GM21381 (cell line): ENCODE data around the gene KSR1.
A peak's percentile ranks its signal among the peaks of the same experiment; 100 is the strongest.

Experiments
- ATAC-seq: cut with Tn5 transposase; IDR thresholded peaks from one replicate; pipeline ENCODE4 v1.9.1; 2021; ENCODE audit warnings: mild to moderate bottlenecking, moderate library complexity; ENCODE audit not compliant: unreplicated experiment

The KSR1 gene

DNA sequence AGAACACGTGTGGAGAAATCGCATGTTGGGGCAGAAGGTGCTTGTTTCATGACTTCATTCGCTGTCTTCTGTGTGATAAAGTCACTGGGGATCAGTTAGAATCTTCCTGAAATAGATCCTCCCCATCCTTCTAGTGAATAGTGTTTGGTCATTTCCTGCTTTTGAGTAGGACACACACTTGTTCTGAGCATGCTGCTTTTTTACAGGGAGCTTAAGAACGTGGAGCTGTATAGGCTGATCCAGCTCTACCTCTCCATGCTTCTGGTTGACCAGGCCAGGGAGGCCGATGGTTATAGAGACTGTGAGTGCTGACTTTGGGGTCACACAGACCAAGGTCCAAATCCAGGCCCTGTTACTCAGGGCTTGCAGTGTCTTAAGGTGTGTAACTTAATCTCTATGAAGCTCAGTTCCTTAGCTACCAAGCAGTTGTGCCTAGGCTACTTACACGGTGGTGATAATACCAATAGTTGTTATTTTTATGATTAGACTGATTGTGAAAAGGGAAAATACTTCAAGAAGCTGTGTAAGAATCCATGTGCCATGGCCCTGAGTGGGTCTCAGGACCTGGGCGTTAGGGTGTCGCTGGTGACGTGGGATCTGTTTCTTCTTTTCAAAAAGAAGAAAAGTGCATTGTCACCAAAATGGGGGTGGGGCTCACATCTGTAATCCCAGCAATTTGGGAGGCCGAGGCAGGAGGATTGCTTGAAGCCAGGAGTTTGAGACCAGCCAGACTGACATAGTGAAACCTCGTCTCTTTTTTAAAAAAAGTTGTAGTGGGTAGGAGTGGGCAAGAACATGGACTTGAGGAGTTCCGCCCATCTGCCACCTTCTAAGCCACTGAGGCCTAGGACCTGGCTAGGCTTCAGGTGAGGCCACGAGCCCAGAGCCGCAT lies 110.7 kb downstream of the KSR1 start:
- ATAC-seq: no peak

DNA sequence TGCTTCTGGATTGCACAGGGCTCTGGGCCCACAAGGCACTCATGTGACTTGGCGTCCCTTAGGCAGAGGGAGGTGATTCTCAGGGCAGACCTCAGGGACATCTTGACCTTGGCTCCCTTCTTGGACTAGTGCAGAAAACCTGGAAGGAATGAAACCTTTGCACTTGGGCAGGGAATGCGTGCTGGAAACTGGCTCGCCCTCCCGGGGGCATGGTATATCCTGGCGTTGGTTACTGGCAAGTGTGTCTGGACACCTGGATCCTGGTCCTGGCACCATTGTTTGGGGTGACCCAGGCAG lies 111.3 kb downstream of the KSR1 start:
- no peak for ATAC-seq

DNA sequence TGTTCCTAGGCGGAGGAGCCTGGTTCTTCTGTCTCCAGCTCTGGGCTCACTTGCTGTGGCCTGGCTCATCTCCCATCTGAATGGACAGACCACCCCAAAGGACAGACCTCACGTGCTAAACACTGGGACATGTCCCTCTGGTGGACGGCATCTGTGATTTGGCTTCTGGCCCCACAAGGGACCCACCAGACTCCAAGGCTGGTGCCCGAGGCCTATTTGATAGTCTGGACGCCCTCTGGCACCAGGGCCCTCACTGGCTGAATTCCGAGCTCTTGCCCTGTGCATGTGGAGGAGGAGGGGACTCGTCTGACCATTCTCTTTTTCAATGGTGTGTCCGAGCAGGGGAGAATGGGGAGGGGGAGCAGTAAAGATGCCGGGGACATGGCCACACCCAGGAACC lies 112.0 kb downstream of the KSR1 start:
- no peak for ATAC-seq

DNA sequence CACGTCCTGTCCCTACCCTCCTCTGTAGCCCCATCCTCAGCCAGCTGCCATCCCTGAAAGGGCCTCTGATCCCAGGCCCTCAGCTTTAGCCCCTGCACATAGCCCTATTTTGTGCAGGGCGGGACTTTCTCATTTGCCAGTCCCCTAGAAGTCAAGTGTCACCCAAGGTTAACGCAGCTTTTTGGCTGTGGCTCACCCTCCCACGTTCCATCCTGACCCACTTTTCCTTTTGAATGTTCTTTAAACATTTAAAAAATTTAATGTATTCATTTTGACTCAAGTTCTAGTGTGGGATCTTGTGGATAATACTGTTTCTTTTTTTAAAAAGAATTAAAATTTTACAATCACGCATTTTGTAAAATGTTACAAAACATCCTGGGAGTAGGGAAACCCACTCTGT lies 112.6 kb downstream of the KSR1 start:
- no peak for ATAC-seq

DNA sequence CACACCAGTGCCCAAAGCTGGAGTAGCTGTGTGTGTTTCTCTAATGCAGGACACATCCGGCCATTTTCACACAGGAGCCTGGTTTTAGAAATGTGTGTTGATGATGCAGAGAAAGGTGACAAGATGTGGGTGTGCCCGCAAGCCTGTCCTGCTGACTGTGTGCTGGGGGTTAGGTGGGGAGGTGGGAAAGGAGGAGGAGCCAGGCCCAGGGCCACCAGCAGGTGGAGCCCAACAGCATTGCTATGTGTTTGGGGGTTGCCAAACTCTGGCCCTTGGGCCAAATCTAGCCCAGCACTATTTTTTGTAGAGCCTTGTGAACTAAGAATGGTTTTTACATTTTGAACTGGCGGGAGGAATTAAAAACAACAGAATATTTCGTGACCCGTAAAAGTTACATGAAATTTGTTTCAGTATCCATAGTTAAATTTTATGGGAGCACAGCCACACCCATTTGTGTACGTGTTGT lies 113.0 kb downstream of the KSR1 start:
- peak; percentile 54 for ATAC-seq

DNA sequence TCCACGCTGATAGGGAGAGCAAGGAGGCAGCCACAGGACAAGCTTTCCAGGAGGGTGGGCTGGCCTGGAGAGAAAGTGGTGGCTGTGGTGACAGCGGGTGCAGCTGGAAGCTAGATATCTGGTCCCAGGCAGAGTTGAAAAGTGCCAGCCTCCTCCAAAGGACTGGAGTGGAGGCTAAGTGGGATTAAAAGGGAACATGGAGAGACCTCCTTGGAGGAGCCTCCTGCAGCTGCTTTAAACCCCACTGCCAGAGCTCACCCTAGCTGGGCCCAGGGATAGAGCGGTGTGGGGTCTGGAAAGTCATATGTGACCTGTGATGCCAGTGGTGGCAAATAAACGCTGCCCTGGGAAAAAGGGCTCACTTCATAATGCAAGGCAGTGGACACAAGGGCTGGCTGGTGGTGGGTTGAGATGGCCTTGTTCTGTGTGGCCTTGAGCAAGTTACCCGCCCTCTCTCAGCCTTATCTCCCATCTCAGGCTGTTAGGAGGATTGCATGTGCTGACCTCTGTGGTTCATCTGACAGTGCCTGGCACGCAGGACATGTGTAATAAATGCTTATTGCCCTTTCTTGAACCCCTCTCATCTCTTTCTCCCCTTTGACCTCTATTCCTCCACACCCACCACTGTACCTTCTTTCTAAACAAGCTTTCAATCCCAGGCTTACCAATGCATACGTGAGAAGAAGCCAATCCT lies 113.8 kb downstream of the KSR1 start:
- ATAC-seq: no peak

DNA sequence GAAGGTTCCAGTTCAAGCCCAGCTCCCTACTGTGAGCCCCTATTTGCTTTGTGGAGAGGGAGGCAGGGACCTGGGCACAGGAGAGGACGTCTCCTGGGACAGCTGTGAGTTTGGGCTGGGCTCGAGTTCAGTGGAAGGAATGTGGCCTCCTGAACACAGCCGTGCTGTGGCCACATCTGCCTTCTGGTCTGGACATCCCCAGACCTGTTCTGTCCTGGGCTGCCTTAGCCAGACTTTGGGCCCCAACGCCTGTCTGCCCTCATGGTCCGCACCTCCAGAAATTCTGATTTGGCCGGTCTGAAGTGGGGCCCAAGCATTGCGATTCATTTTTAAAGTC lies 114.3 kb downstream of the KSR1 start:
- no peak for ATAC-seq

DNA sequence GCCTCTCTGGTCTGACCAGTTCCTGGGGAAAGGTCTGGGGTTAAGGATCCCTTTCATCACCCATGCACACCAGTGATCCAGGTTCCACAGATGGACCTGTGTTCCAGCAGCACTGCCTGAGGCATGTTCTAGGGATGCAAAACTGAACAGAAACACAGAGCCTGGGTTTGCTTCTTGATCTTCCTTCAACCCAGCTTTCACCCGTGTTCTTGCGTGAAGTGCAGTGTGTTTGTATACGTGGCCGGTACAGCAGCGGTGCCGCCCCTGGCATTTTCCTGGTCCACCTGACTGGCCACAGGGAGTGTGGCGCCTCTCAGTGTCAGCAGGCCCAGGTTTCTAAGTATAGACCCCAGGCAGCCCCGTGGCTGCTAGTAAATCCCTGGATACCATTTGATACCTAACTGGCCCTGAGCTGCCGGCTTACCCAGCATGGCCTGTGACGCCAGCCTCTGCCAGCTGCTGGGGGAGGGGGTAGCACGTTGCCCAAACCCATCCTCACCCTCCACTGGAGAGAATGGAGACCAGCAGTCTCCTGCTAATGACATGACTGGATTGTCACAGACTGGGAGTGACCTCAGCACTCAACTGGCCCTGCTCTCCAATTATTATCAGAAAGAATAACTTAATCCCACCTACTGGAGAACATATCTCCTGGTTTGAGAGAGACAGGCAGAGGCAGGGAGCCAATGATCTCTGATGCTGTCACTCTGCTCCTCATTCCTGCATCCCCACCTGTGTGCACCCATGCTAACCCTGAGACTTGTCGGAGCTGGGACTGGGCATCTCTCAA lies 115.5 kb downstream of the KSR1 start:
- ATAC-seq: no peak

DNA sequence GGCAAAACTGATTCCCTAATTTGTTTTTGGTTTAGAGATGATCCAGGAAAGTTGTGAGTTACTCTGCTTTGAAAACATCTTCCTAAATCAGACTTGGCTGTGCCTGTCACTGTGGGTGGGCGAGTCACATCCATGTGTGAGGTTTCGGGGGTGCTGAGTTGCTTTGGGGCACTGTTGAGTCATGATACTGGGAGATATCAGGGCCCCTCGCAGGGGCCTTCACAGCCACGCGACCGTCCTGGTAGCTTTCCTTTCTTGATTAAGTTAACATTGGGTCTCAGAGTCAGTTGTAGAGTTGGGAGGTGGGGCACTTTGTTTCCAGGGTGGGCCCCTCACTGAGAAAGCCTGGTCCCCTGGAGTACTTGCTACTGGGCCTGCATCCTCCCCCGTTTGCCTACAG lies 116.4 kb downstream of the KSR1 start:
- ATAC-seq: no peak

DNA sequence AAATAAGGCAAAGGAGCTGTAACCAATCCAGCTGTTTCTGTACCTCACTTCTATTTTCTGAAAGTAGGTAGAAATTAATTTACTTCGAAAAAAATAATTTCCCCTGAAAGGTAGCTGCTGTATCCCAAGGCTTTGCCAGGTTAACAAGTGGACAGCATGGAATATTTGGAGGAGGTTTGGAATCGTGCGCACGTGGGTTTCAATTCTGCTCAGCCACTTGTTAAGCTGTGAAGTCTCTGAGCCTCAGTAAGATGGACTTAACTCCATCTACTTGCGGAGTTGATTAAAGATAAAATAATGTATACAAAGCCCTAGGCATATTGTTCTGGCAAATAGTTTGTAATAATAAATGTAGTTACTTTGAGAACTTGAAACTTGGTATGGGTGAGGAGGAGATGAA lies 117.3 kb downstream of the KSR1 start:
- ATAC-seq: no peak

DNA sequence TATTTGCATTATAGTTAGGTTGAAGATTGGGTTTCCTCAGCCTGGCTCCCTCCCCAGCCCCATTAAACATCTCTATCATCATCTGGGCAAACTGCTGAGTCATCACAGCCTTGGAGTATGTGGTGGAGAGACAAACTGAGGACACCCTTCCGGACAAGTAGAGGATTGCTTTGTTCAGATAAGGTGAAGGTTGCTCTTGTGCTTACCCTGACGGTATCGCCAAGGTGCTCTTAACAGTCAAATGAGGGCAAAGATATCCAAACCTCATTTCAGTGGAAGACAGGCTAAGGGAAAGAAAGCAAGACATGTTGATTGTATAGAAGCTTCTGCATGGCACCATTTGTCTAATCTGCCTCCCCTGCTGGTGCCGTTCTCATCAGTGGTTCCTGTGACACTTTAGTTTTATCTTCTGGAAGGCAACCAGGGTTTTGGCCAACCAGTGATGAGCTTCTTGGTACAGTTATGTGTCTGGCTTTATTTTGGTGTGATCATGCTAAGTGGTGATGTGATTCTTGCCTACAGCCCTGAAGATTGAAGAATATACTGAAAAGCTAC lies 117.8 kb downstream of the KSR1 start:
- ATAC-seq: no peak

DNA sequence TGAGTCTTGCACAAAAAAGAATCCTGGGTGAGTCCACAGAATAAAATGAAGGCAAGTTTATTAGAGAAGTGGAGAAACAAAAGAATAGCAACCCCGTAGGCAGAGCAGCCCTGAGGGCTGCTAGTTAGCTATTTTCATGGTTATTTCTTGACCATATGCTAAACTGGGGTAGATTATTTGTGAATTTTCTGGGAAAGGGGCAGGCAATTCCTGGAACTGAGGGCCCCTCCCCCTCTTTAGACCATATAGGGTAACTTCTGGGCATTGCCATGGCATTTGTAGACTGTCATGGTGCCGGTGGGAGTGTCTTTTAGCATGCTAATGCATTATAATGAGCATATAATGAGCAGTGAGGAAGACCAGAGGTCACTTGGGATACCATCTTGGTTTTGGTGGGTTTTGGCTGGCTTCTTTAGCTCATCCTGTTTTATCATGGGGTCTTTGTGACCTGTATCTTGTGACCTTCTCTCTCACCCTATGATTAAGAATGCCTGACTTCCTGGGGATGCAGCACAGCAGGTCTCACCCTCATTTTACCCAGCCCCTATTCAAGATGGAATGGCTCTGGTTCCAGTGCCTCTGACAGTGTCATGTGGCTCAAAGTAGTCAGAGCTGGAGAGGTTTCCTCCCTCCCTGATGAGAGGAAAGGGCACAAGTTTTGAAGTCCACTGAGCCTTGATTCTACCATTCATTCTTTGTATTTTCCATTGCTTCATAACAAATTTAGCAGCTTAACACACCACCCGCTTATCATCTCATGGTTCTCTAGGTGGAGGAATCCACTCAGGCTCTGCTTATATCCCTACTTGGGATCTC lies 119.1 kb downstream of the KSR1 start:
- no peak for ATAC-seq

DNA sequence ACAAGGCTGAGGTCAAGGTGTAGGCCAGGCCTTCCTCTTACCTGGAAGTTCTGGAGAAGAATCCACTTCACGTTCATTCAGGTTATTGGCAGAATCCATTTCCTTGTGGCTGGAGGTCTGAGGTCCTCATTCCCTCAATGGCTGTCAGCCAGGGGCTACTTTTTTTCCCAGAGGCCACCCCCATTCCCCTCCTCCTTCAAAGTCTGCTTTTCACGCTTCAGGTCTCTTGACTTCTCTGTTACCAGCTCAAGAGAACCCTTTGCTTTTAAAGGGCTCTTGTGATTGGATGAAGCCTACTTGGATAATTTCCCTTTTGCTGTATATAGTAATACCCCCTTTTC lies 119.6 kb downstream of the KSR1 start:
- no peak for ATAC-seq

DNA sequence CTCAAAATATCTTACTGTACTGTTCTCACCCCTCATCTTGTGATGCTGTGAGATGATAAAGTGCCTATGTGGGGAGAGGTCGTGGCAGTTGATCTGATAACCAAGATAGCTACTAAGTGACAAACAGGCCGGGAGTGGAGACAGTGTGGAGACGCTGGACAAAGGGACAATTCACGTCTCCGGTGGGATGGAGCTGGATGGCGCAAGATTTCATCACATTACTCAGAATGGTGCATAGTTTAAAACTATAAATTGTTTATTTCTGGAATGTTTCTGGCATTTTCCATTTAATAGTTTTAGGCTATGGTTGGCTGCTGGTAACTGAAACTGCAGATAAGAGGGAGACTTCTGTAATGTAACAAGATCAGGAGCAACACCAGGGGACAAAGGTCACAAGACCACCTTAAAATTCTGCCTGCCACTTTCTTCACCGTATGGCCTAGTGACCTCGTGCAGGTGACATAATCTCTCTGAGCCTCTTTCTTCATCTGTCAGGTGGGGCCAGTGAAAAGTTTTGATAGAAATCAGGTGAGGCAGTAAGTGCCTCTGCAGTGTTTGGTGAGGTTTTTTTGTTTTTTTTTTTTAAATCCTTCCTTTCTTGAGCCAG lies 120.3 kb downstream of the KSR1 start:
- no peak for ATAC-seq

DNA sequence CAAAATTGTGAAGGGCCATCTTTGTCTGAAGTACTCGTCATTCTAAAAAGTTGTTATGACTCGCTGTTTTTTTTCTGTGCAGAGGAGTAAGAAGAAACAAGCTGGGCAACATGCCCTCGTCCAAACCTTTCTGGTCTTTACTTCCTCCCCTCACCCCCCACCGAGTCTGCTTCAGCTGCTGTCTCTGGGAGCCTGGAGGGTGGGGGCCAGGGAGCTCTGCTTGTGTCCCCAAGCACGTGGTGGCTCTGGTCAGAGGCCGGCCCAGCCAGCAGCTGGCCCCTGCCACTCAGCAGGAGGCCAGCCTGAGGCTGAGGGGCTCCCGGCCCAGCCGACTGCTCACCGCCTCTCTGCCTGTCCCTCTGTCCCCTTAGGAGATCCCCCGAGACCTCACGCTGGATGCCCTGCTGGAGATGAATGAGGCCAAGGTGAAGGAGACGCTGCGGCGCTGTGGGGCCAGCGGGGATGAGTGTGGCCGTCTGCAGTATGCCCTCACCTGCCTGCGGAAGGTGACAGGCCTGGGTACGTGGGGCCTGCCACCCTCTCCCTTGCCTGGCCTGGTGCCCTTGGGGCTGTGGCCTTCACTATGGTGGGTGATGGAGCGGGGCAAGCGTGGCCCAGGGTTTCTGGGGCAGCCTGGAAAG lies 121.0 kb downstream of the KSR1 start:
- ATAC-seq: no peak

DNA sequence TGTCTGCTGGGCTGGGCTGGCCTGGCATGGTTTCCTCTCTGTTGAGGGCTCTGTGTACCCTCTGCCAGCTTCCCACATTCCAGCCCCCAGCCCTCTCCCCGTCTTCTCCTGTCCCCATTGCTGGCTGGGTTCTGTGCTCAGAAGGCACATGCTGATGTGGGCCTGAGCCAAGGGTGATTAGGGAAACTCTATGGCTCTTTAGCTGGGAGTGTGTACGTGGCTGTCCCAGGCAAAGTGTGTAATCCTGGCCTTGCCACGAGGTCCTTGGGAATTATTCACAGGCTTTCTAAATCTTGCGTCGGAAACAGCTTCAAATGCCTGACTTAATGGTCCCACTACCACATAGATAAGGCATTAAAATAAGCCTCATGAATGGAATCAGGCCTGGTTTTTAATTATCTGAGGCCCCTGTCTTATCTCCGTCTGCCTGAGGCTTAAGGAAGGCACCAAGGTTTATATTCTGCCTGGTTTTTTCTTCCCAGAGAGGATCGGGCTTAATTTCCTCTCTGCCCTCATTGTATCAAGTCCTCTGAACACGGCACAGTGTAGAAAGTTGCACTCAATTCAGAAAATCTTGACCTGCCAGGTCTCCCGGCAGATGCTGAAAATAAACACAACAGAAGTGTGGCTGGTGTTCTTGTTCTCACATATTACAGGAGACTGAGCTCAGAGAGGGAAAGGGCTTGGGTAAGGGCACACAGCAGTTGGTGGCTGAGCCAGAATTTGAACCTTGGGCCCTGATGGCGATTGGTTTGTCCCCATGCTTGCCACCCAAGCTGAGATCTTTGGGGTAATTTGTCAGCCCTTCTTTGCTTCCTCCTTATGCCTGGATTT lies 121.9 kb downstream of the KSR1 start:
- ATAC-seq: no peak

DNA sequence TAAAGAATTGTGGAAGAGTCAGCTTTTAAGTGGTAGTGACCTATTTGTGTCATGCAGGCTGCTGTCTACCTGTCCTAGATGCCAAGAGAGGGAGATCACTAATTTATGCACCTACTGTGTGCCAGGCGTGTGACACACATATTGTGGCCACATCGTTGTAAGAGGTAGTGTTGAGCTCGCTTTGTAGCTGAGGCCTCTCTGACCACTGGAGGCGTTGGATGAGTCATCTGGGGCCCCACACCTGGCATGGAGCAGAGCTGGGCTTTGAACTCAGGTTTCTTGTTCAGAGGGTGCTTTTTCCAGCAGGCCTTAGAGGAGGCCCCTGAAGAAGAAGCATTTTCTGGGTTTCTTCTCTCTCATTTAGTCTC lies 122.5 kb downstream of the KSR1 start:
- peak; percentile 74 for ATAC-seq

DNA sequence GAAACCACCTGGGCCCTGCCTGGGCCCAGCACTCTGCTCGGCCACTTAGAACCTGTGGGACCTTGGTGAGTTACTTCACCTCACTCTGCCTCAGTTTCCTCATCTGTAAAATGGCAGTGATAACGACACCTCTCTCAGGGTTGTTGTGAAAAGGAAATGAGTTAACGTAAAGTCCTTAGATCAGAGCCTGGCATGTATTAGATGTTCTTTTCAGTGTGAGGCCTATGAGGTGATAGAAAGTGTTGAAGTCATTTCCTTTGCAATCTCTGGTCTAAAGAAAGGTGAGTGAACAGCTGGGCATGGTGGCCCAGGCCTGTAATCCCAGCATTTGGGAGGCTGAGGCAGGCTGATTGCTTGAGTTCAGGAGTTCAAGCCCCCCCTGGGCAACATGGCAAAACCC lies 123.1 kb downstream of the KSR1 start:
- no peak for ATAC-seq

DNA sequence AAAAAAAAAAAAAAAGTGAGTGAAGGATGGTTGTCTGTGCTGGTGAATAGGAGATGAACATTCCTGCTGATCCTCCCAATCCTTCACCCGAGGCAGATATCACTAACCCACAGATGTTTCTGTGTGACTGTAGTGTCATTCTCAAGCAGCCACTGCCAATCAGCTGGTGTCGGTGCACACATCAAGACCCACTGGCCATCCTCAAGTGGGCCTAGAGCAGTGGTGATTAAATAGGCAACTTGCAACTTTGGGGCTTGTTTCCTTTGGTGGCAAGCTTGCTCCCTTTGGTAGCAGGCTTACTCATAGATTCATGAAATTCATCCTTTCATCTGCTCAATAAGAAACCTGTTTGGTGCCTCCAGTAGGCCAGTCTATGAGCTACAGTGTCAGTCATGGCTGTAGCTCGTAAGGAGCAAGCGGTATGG lies 123.7 kb downstream of the KSR1 start:
- ATAC-seq: no peak
